Measurements from ENCODE around the gene NAB2. TPM values are rescaled to one million over a fixed set of nuclear protein-coding genes. Genes with fewer than 3 reads are reported as not detected.
"Not testable (repeated sequence)": the region's sequence is repeated elsewhere in the genome, so short reads cannot be mapped to it uniquely, and the experiment has no call there.

Gene NAB2
- polyA plus RNA-seq, 1 donor from 2014 or later = 0.81 TPM

GRCh38 chr12:57053901-57054300 is 35.0 kb upstream of the NAB2 start:
- not testable (repeated sequence) for H3K27me3 Mint-ChIP-seq, H3K36me3 Mint-ChIP-seq, H3K4me3 Mint-ChIP-seq, H3K9me3 Mint-ChIP-seq
- H3K27ac Mint-ChIP-seq = peak overlapping the region in 1 of 3 donors; percentile 71
- H3K4me1 Mint-ChIP-seq = peaks cover 20 to 26% (median 22%) of the 10 kb centered on the region in 3 donors

GRCh38 chr12:57055824-57056223 is 33.1 kb upstream of the NAB2 start:
- no peak overlapping the region for H3K4me3 Mint-ChIP-seq
- peaks cover 3% of the 10 kb centered on the region for H3K36me3 Mint-ChIP-seq
- no peaks in the 10 kb centered on the region for H3K27me3 Mint-ChIP-seq
- H3K4me1 Mint-ChIP-seq = peaks cover 22 to 28% (median 24%) of the 10 kb centered on the region in 3 donors
- no peak overlapping the region for H3K27ac Mint-ChIP-seq
- H3K9me3 Mint-ChIP-seq = no peaks in the 10 kb centered on the region

GRCh38 chr12:57057067-57057751 is 31.7 kb upstream of the NAB2 start:
- no peaks in the 10 kb centered on the region for H3K9me3 Mint-ChIP-seq
- peak overlapping the region in 1 of 3 donors; percentile 76 for H3K27ac Mint-ChIP-seq
- H3K4me1 Mint-ChIP-seq = peaks cover 24 to 29% (median 26%) of the 10 kb centered on the region in 3 donors
- no peaks in the 10 kb centered on the region for H3K27me3 Mint-ChIP-seq
- H3K36me3 Mint-ChIP-seq = peaks cover 5% of the 10 kb centered on the region
- H3K4me3 Mint-ChIP-seq = peak overlapping the region in 2 of 4 donors; percentile 10 to 50

- Mint-ChIP-seq H3K4me3 (peak overlapping the region; percentile 9 to 87 (median 56)), H3K9me3 (no peaks in the 10 kb centered on the region), H3K36me3 (peaks cover 5% of the 10 kb centered on the region), H3K4me1 (peaks cover 26 to 35% (median 29%) of the 10 kb centered on the region in 3 donors), H3K27me3 (no peaks in the 10 kb centered on the region), H3K27ac (peak overlapping the region; percentile 11 to 30 (median 26))
Measured at GRCh38 chr12:57058454-57058853, 30.5 kb upstream of the NAB2 start.

- Mint-ChIP-seq H3K36me3 (peaks cover 9% of the 10 kb centered on the region), H3K27me3 (no peaks in the 10 kb centered on the region), H3K9me3 (no peaks in the 10 kb centered on the region), H3K4me1 (peaks cover 20 to 26% (median 23%) of the 10 kb centered on the region in 3 donors), H3K27ac (peak overlapping the region; percentile 55 to 96 (median 89)), H3K4me3 (peak overlapping the region; percentile 33 to 88 (median 77))
Measured at GRCh38 chr12:57063991-57064685, 24.8 kb upstream of the NAB2 start.

- H3K4me3 Mint-ChIP-seq = peak overlapping the region in 1 of 4 donors; percentile 10
- no peaks in the 10 kb centered on the region for H3K9me3 Mint-ChIP-seq
- peak overlapping the region in 2 of 3 donors; percentile 4 to 69 for H3K27ac Mint-ChIP-seq
- H3K36me3 Mint-ChIP-seq = peaks cover 9% of the 10 kb centered on the region
- H3K4me1 Mint-ChIP-seq = peaks cover 25 to 30% (median 26%) of the 10 kb centered on the region in 3 donors
- H3K27me3 Mint-ChIP-seq = no peaks in the 10 kb centered on the region
Measured at GRCh38 chr12:57066245-57066644, 22.7 kb upstream of the NAB2 start.

- Mint-ChIP-seq H3K4me3 (peak overlapping the region in 2 of 4 donors; percentile 50 to 83), H3K9me3 (no peaks in the 10 kb centered on the region), H3K36me3 (peaks cover 8% of the 10 kb centered on the region), H3K27ac (peak overlapping the region; percentile 76 to 83 (median 81)), H3K27me3 (no peaks in the 10 kb centered on the region), H3K4me1 (peaks cover 20 to 26% (median 24%) of the 10 kb centered on the region in 3 donors)
Measured at GRCh38 chr12:57069523-57069922, 19.4 kb upstream of the NAB2 start.

- Mint-ChIP-seq H3K27ac (peak overlapping the region in 2 of 3 donors; percentile 20 to 58), H3K9me3 (no peaks in the 10 kb centered on the region), H3K27me3 (no peaks in the 10 kb centered on the region), H3K4me3 (peak overlapping the region; percentile 53 to 80 (median 74)), H3K36me3 (peaks cover 4% of the 10 kb centered on the region), H3K4me1 (peaks cover 17 to 22% (median 20%) of the 10 kb centered on the region in 3 donors)
Measured at GRCh38 chr12:57072661-57073060, 16.3 kb upstream of the NAB2 start.

GRCh38 chr12:57073566-57074450 is 15.1 kb upstream of the NAB2 start:
- not testable (repeated sequence) for H3K27me3 Mint-ChIP-seq, H3K27ac Mint-ChIP-seq, H3K36me3 Mint-ChIP-seq, H3K9me3 Mint-ChIP-seq
- Mint-ChIP-seq H3K4me1 (peaks cover 16 to 22% (median 17%) of the 10 kb centered on the region in 3 donors), H3K4me3 (peak overlapping the region in 3 of 4 donors; percentile 28 to 76 (median 54))

- H3K4me3 Mint-ChIP-seq = peak within 1 kb of the TSS; percentile 89 to 98 (median 96)
- H3K27ac Mint-ChIP-seq = peak within 1 kb of the TSS; percentile 84 to 97 (median 97)
- H3K9me3 Mint-ChIP-seq = no peaks in the 10 kb centered on the region
- H3K4me1 Mint-ChIP-seq = peaks cover 0 to 16% (median 5%) of the 10 kb centered on the region in 3 donors
- H3K27me3 Mint-ChIP-seq = no peaks in the 10 kb centered on the region
- no peaks in the 10 kb centered on the region for H3K36me3 Mint-ChIP-seq
Measured at GRCh38 chr12:57078519-57079404, 10.2 kb upstream of the NAB2 start, which contains the start of gene NEMP1. Gene NEMP1 (minus strand): TSS chr12:57078791. CDS start chr12:57078745, 46 bp downstream.

- H3K27ac Mint-ChIP-seq = peak overlapping the region in 2 of 3 donors; percentile 64 to 97
- H3K36me3 Mint-ChIP-seq = peaks cover 2% of the 10 kb centered on the region
- H3K4me1 Mint-ChIP-seq = peaks cover 0 to 16% (median 2%) of the 10 kb centered on the region in 3 donors
- H3K4me3 Mint-ChIP-seq = peak overlapping the region in 1 of 4 donors; percentile 12
- H3K27me3 Mint-ChIP-seq = no peaks in the 10 kb centered on the region
- no peaks in the 10 kb centered on the region for H3K9me3 Mint-ChIP-seq
Measured at GRCh38 chr12:57079821-57080220, 9.1 kb upstream of the NAB2 start.

GRCh38 chr12:57080855-57081254 is 8.1 kb upstream of the NAB2 start:
- Mint-ChIP-seq H3K27ac (peak overlapping the region in 1 of 3 donors; percentile 31), H3K36me3 (peaks cover 2% of the 10 kb centered on the region), H3K27me3 (no peaks in the 10 kb centered on the region), H3K4me3 (no peak overlapping the region), H3K4me1 (peaks cover 7 to 18% (median 8%) of the 10 kb centered on the region in 3 donors), H3K9me3 (no peaks in the 10 kb centered on the region)

GRCh38 chr12:57085999-57086492 is 2.9 kb upstream of the NAB2 start:
- H3K27me3 Mint-ChIP-seq = no peaks in the 10 kb centered on the region
- peaks cover 23 to 35% (median 25%) of the 10 kb centered on the region in 3 donors for H3K4me1 Mint-ChIP-seq

More at GRCh38 chr12:57085999-57086492, 2.9 kb upstream of the NAB2 start:
- Mint-ChIP-seq H3K9me3 (no peaks in the 10 kb centered on the region), H3K27ac (peak overlapping the region; percentile 96 to 97 (median 97)), H3K36me3 (peaks cover 2% of the 10 kb centered on the region), H3K4me3 (peak overlapping the region; percentile 88 to 95 (median 94))
